AG09319 (cell line): ENCODE data around the gene SMDT1.

ENCODE experiments used
- DNase-seq: peaks from one replicate; pipeline ENCODE4 v3.0.0-alpha.2; 2010; ENCODE audit warnings: low read depth; ENCODE audit errors: extremely low read depth
- CTCF ChIP-seq: IDR thresholded peaks from 2 replicates; pipeline ENCODE4 v1.5.1; 2011; ENCODE audit warnings: low read depth, mild to moderate bottlenecking, inconsistent platforms, low read length, moderate library complexity

SMDT1 gene

GRCh38 chr22:42052765-42053164 lies 26.7 kb upstream of the SMDT1 start:
- DNase-seq = no peak
- TF ChIP-seq CTCF = no peak

- no peak for DNase-seq
- no peak for TF ChIP-seq CTCF
Measured at GRCh38 chr22:42056757-42057511, 22.6 kb upstream of the SMDT1 start.

GRCh38 chr22:42060489-42060888 lies 19.0 kb upstream of the SMDT1 start:
- DNase-seq = no peak
- no peak for TF ChIP-seq CTCF

GRCh38 chr22:42061041-42061440 lies 18.5 kb upstream of the SMDT1 start:
- DNase-seq = no peak
- no peak for TF ChIP-seq CTCF

GRCh38 chr22:42062506-42063170 lies 16.9 kb upstream of the SMDT1 start:
- TF ChIP-seq CTCF = no peak
- no peak for DNase-seq

- DNase-seq = no peak
- TF ChIP-seq CTCF = no peak
Measured at GRCh38 chr22:42064629-42065028, 14.9 kb upstream of the SMDT1 start.

GRCh38 chr22:42065438-42066125 lies 13.9 kb upstream of the SMDT1 start:
- DNase-seq = no peak
- TF ChIP-seq CTCF = no peak
